HG03280 (cell line): ENCODE measurements around the gene BLACAT1.
"Not testable (repeated sequence)": the region's sequence is repeated elsewhere in the genome, so short reads cannot be mapped to it uniquely, and the experiment has no call there.

Source experiments
- ATAC-seq: cut with Tn5 transposase; IDR thresholded peaks from one replicate; pipeline ENCODE4 v1.9.1; 2021; ENCODE audit warnings: mild to moderate bottlenecking, moderate library complexity; ENCODE audit not compliant: unreplicated experiment

BLACAT1 gene

GRCh38 chr1:205421798-205422197 is 34.0 kb downstream of the BLACAT1 start, which contains the start of gene LEMD1:
Gene LEMD1 (minus strand): TSS chr1:205422056. CDS start chr1:205420536, 1,520 bp downstream.
- no peak for ATAC-seq

- ATAC-seq: no peak
These were observed 34.9 kb downstream of the BLACAT1 start for GRCh38 chr1:205420938-205421337.

GRCh38 chr1:205417870-205418635 is 37.8 kb downstream of the BLACAT1 start:
- no peak for ATAC-seq

GRCh38 chr1:205416322-205416721 is 39.5 kb downstream of the BLACAT1 start:
- ATAC-seq: no peak

GRCh38 chr1:205410581-205411298 is 45.1 kb downstream of the BLACAT1 start:
- no peak for ATAC-seq

- ATAC-seq: no peak
These were observed 47.9 kb downstream of the BLACAT1 start for GRCh38 chr1:205407970-205408369.

GRCh38 chr1:205406252-205406651 is 49.6 kb downstream of the BLACAT1 start:
- ATAC-seq: not testable (repeated sequence)
